Stimulated activated CD4-positive, alpha-beta T cell treated with anti-CD3 and anti-CD28 coated beads, TNF-alpha, amount 100 ng/mL, for 48 hours (primary cell): ENCODE results near the gene CDAN1.
"Not testable (repeated sequence)": the region's sequence is repeated elsewhere in the genome, so short reads cannot be mapped to it uniquely, and the experiment has no call there.

Source experiments
- DNase-seq, 3 donors: peaks; one replicate each; pipeline ENCODE4 v3.0.0-alpha.2; 2020; ENCODE audit warnings: low read depth in 3 of 3

Gene CDAN1

GRCh38 chr15:42736793-42737528 is at the start of gene CDAN1:
CDAN1 (minus strand) TSS chr15:42737128; CDS start chr15:42737102, 26 bp downstream.
- peak; percentile 86 to 93 (median 87) for DNase-seq

- no peak for DNase-seq
Measured at GRCh38 chr15:42785569-42785968, 48.6 kb upstream of the CDAN1 start.

GRCh38 chr15:42784705-42785104 is 47.8 kb upstream of the CDAN1 start:
- no peak for DNase-seq

GRCh38 chr15:42782716-42783115 is 45.8 kb upstream of the CDAN1 start:
- no peak for DNase-seq

- no peak for DNase-seq
Measured at GRCh38 chr15:42775416-42775815, 38.5 kb upstream of the CDAN1 start.

GRCh38 chr15:42772901-42773300 is 36.0 kb upstream of the CDAN1 start:
- DNase-seq = no peak

- DNase-seq = no peak
Measured at GRCh38 chr15:42772144-42772543, 35.2 kb upstream of the CDAN1 start.

- DNase-seq = not testable (repeated sequence)
Measured at GRCh38 chr15:42766109-42766508, 29.2 kb upstream of the CDAN1 start.

- not testable (repeated sequence) for DNase-seq
Measured at GRCh38 chr15:42764154-42764731, 27.3 kb upstream of the CDAN1 start.

GRCh38 chr15:42761813-42762212 is 24.9 kb upstream of the CDAN1 start:
- not testable (repeated sequence) for DNase-seq

GRCh38 chr15:42760759-42761158 is 23.8 kb upstream of the CDAN1 start:
- DNase-seq = no peak

GRCh38 chr15:42759093-42759492 is 22.2 kb upstream of the CDAN1 start:
- no peak for DNase-seq

GRCh38 chr15:42750306-42750705 is 13.4 kb upstream of the CDAN1 start:
- no peak for DNase-seq

GRCh38 chr15:42749266-42749665 is 12.3 kb upstream of the CDAN1 start:
- no peak for DNase-seq

GRCh38 chr15:42744195-42744594 is 7.3 kb upstream of the CDAN1 start:
- no peak for DNase-seq

- no peak for DNase-seq
Measured at GRCh38 chr15:42742149-42742548, 5.2 kb upstream of the CDAN1 start.

GRCh38 chr15:42741710-42742109 is 4.8 kb upstream of the CDAN1 start:
- DNase-seq = no peak

- DNase-seq = no peak
Measured at GRCh38 chr15:42737529-42738328, 801 bp upstream of the CDAN1 start.

- peak in 1 of 3 donors; percentile 10 for DNase-seq
Measured at GRCh38 chr15:42736178-42736792, 643 bp downstream of the CDAN1 start.

GRCh38 chr15:42735382-42736165 is 1.4 kb downstream of the CDAN1 start:
- no peak for DNase-seq

- DNase-seq = no peak
Measured at GRCh38 chr15:42734076-42734672, 2.8 kb downstream of the CDAN1 start.
